PC-3 (cell line): ENCODE measurements around the gene FYTTD1.
"Not testable (repeated sequence)": the region's sequence is repeated elsewhere in the genome, so short reads cannot be mapped to it uniquely, and the experiment has no call there.

ENCODE experiments used
- EZH2 ChIP-seq: fragments of 300-600 bp; sonication (generic); IDR thresholded peaks from one replicate; pipeline ENCODE4 v1.6.1; 2017; ENCODE audit warnings: antibody characterized with exemption, mild to moderate bottlenecking, low read length; ENCODE audit not compliant: unreplicated experiment
- TF ChIP-seq, protein P1 (sequence below): fragments of 300-600 bp; sonication (generic); conservative IDR thresholded peaks from 2 replicates; pipeline ENCODE4 v1.5.1; 2017; ENCODE audit warnings: antibody characterized with exemption, low read depth, mild to moderate bottlenecking, low read length

DNA sequence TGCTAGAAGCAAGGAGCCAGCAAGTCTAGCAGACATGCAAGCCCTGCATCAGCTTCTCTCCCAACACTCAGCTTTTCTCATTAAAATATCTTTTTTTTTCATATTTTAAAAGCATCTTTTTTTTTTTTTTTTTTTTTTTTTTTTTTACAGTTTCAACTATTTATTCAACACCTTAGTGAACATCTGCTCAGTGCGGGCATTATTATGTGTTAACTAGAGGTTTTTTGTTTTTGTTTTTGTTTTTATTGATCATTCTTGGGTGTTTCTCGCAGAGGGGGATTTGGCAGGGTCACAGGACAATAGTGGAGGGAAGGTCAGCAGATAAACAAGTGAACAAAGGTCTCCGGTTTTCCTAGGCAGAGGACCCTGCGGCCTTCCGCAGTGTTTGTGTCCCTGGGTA lies 18.9 kb upstream of the FYTTD1 start:
- TF ChIP-seq, protein P1, sequence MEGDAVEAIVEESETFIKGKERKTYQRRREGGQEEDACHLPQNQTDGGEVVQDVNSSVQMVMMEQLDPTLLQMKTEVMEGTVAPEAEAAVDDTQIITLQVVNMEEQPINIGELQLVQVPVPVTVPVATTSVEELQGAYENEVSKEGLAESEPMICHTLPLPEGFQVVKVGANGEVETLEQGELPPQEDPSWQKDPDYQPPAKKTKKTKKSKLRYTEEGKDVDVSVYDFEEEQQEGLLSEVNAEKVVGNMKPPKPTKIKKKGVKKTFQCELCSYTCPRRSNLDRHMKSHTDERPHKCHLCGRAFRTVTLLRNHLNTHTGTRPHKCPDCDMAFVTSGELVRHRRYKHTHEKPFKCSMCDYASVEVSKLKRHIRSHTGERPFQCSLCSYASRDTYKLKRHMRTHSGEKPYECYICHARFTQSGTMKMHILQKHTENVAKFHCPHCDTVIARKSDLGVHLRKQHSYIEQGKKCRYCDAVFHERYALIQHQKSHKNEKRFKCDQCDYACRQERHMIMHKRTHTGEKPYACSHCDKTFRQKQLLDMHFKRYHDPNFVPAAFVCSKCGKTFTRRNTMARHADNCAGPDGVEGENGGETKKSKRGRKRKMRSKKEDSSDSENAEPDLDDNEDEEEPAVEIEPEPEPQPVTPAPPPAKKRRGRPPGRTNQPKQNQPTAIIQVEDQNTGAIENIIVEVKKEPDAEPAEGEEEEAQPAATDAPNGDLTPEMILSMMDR = not testable (repeated sequence)
- not testable (repeated sequence) for TF ChIP-seq EZH2
